Peyer's patch (tissue), 4 donors: ENCODE data around the gene TLR9. TPM values are rescaled to one million over a fixed set of nuclear protein-coding genes. Genes with fewer than 3 reads are reported as not detected.

Experiments
- DNase-seq, 3 donors: peaks; one replicate each; pipeline ENCODE4 v3.0.0-alpha.2; 2017 to 2019
- H3K27ac ChIP-seq, 4 donors: fragments of 200-600 bp; sonication (generic); one replicate each; pipeline ENCODE4 v1.5.1; 2016 to 2019
- H3K27me3 ChIP-seq, 2 donors: fragments of 200-600 bp; sonication (generic); one replicate each; pipeline ENCODE4 v1.5.1; 2019
- H3K36me3 ChIP-seq, 3 donors: fragments of 200-600 bp; sonication (generic); one replicate each; pipeline ENCODE4 v1.5.1; 2016 to 2019
- H3K4me1 ChIP-seq, 4 donors: fragments of 200-600 bp; sonication (generic); one replicate each; pipeline ENCODE4 v1.5.1; 2016 to 2019
- H3K4me3 ChIP-seq, 4 donors: fragments of 200-600 bp; sonication (generic); 1 replicate in 3 of 4; 2 replicates in 1 of 4; pipeline ENCODE4 v1.5.1; 2016 to 2019; ENCODE audit warnings: mild to moderate bottlenecking in 1 of 4
- H3K9me3 ChIP-seq, 4 donors: fragments of 200-600 bp; sonication (generic); one replicate each; pipeline ENCODE4 v1.5.1; 2016 to 2019; ENCODE audit warnings: mild to moderate bottlenecking in 1 of 4
- POLR2A ChIP-seq, 2 donors: fragments of 450-650 bp; IDR thresholded peaks; one replicate each; pipeline ENCODE4 v1.5.1; 2017; ENCODE audit warnings: antibody characterized with exemption in 2 of 2, mild to moderate bottlenecking in 2 of 2, moderate library complexity in 2 of 2
- total RNA-seq, 4 donors: library from RNA; depleted of rRNA; stranded (reverse); fragments of >200 nt; gene quantifications; one replicate each; pipeline ENCODE4 v1.1.0, GENCODE V29; 2016
- TF ChIP-seq, protein P1 (sequence below), 6 experiments: fragments of 450-650 bp in 4 of 6; fragments of 200-600 bp in 2 of 6; sonication (generic) in 1 of 6; IDR thresholded peaks; one replicate each; pipeline ENCODE4 v1.5.1; 2017 to 2019; ENCODE audit warnings: antibody characterized with exemption in 6 of 6, mild to moderate bottlenecking in 3 of 6, moderate library complexity in 1 of 6

Gene TLR9
- total RNA-seq, 4 donors from 2014 or later, result 0.27 to 1.7 TPM; not detected in 2

DNA sequence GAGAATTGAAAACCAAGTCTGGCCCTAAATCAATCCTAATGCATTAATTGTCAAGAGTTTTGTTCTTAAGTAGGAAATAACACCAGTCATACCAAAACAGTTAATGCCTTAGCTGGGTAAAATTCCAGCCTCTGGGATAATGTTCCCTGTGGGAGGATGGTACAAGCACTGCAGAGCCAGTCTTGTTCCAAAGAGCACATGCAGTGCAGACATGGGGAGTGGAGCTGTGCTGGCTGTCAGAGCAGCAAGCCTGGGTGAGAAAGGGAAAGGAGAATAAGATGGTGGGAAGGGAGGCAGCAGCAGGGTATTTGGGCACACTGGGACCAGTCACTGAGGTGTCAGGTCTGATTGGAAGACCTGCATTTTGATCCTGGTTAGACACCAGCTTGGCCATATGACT lies 15.4 kb downstream of the TLR9 start:
- no peak overlapping the region for H3K4me3 ChIP-seq
- H3K36me3 ChIP-seq, result peaks cover 0 to 100% (median 3%) of the 10 kb centered on the region in 3 donors
- TF ChIP-seq POLR2A (IDR thresholded peaks at IDR 0.05), result no peak
- TF ChIP-seq, protein P1, sequence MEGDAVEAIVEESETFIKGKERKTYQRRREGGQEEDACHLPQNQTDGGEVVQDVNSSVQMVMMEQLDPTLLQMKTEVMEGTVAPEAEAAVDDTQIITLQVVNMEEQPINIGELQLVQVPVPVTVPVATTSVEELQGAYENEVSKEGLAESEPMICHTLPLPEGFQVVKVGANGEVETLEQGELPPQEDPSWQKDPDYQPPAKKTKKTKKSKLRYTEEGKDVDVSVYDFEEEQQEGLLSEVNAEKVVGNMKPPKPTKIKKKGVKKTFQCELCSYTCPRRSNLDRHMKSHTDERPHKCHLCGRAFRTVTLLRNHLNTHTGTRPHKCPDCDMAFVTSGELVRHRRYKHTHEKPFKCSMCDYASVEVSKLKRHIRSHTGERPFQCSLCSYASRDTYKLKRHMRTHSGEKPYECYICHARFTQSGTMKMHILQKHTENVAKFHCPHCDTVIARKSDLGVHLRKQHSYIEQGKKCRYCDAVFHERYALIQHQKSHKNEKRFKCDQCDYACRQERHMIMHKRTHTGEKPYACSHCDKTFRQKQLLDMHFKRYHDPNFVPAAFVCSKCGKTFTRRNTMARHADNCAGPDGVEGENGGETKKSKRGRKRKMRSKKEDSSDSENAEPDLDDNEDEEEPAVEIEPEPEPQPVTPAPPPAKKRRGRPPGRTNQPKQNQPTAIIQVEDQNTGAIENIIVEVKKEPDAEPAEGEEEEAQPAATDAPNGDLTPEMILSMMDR (IDR thresholded peaks at IDR 0.05), result no peak

DNA sequence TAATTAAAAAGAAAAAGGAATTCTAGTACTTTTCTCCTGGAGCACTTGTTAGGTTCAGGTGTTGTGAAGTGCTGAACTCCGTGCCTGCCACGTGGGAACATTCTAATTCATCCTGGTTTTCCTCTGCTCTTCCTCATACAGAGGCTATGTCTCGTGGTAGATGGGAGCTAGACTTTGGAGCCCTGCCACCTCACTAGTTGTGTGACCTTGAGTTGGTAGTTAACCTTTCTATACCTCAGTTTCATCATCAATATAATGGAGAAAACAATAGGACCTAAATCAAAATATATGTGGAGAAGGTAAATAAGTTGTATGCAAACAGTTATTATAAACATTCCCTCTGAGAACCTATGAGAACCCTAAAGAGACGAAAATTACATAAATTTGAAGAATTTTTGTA lies 16.9 kb downstream of the TLR9 start:
- Histone ChIP-seq H3K9me3 (no peaks in the 10 kb centered on the region), H3K4me1 (peaks cover 0 to 9% (median 0%) of the 10 kb centered on the region in 4 donors), H3K27ac (no peak overlapping the region), H3K36me3 (peaks cover 0 to 100% (median 0%) of the 10 kb centered on the region in 3 donors), H3K4me3 (no peak overlapping the region), H3K27me3 (no peaks in the 10 kb centered on the region)
- TF ChIP-seq POLR2A (IDR thresholded peaks at IDR 0.05), result no peak
- TF ChIP-seq, protein P1 (IDR thresholded peaks at IDR 0.05), result no peak
- no peak for DNase-seq

More for the DNA sequence above, 15.4 kb downstream of the TLR9 start:
- H3K4me1 ChIP-seq, result no peaks in the 10 kb centered on the region
- no peaks in the 10 kb centered on the region for H3K9me3 ChIP-seq
- no peak for DNase-seq
- H3K27ac ChIP-seq, result no peak overlapping the region
- H3K27me3 ChIP-seq, result no peaks in the 10 kb centered on the region

DNA sequence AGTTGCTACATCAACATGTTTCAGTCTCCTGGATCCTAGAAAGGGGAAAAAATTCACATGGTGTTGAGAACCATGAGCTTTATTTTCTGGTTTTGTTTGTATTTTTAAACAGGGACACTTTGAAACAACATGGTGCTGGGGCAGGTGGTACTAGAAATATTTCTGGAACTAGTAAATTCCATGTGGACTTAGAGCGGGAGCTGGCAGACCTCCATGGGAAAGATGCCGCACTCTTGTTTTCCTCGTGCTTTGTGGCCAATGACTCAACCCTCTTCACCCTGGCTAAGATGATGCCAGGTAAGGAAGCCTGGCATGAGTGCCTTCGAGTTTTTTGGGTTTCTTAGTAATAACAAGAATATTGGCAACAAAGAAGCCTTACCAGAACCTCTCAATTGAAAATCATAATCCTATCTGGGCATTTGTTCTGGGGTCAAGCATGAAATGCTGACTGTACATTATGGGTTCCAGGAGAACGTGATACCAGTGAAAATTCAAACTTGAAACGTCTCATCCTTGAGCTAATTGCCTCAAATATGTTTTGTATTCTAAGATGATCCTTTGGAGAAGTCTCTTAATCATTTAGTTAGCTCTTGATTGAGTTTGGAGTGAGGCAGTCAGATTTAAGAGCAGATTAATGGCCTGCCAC lies 19.6 kb downstream of the TLR9 start:
- Histone ChIP-seq H3K4me3 (no peak overlapping the region), H3K27me3 (no peaks in the 10 kb centered on the region), H3K9me3 (no peaks in the 10 kb centered on the region), H3K27ac (no peak overlapping the region), H3K4me1 (peaks cover 0 to 15% (median 0%) of the 10 kb centered on the region in 4 donors), H3K36me3 (peaks cover 0 to 91% (median 0%) of the 10 kb centered on the region in 3 donors)
- no peak for TF ChIP-seq POLR2A (IDR thresholded peaks at IDR 0.05)
- TF ChIP-seq, protein P1 (IDR thresholded peaks at IDR 0.05), result no peak
- DNase-seq, result no peak

GRCh38 chr3:52204337-52205073 lies 20.9 kb downstream of the TLR9 start:
- TF ChIP-seq, protein P1 (IDR thresholded peaks at IDR 0.05), result no peak
- TF ChIP-seq POLR2A (IDR thresholded peaks at IDR 0.05), result no peak
- DNase-seq, result no peak
- H3K4me3 ChIP-seq, result no peak overlapping the region
- peaks cover 0 to 22% (median 0%) of the 10 kb centered on the region in 4 donors for H3K4me1 ChIP-seq
- peaks cover 0 to 78% (median 0%) of the 10 kb centered on the region in 3 donors for H3K36me3 ChIP-seq
- no peaks in the 10 kb centered on the region for H3K27me3 ChIP-seq
- peak overlapping the region in 1 of 4 donors; percentile 8 for H3K27ac ChIP-seq
- H3K9me3 ChIP-seq, result no peaks in the 10 kb centered on the region

- TF ChIP-seq, protein P1 (IDR thresholded peaks at IDR 0.05), result no peak
- TF ChIP-seq POLR2A (IDR thresholded peaks at IDR 0.05), result no peak
- peaks cover 0 to 70% (median 0%) of the 10 kb centered on the region in 3 donors for H3K36me3 ChIP-seq
- no peak for DNase-seq
- H3K4me3 ChIP-seq, result no peak overlapping the region
- H3K9me3 ChIP-seq, result no peaks in the 10 kb centered on the region
- H3K27me3 ChIP-seq, result no peaks in the 10 kb centered on the region
- H3K27ac ChIP-seq, result no peak overlapping the region
- H3K4me1 ChIP-seq, result peaks cover 0 to 31% (median 8%) of the 10 kb centered on the region in 4 donors
Observed at GRCh38 chr3:52203701-52204100, 21.7 kb downstream of the TLR9 start.
